ENCODE measurements around the gene EXOC7.

GRCh38 chr17:76086384-76086783 is 17.2 kb downstream of the EXOC7 start:
- no peak for TF ChIP-seq CTCF (IDR thresholded peaks at IDR 0.05)
- TF ChIP-seq POLR2A (IDR thresholded peaks at IDR 0.05) = no peak
